Endothelial cell of umbilical vein (primary cell): ENCODE data around the gene SLC10A7.

Experiments
- POLR2A ChIP-seq: IDR thresholded peaks from 2 replicates; pipeline ENCODE4 v1.6.1; 2012; ENCODE audit warnings: low read depth, mild to moderate bottlenecking, control low read depth, low read length
- POLR2AphosphoS5 ChIP-seq: IDR thresholded peaks from 2 replicates; pipeline ENCODE4 v1.6.1; 2012; ENCODE audit warnings: low read depth, mild to moderate bottlenecking, control low read depth, low read length, moderate library complexity; ENCODE audit not compliant: insufficient read depth

GRCh38 chr4:146245850-146246249, 275.9 kb downstream of the SLC10A7 start:
- no peak for TF ChIP-seq POLR2A
- no peak for TF ChIP-seq POLR2AphosphoS5
